ENCODE data around the gene C1orf210. TPM values are rescaled to one million over a fixed set of nuclear protein-coding genes. Genes with fewer than 3 reads are reported as not detected.

Gene C1orf210
- total and polyA plus RNA-seq, 2 of the 13 experiments (the other 11 are each of a cell fraction or from before 2014, with no cell fraction given): 0.49 to 5.1 TPM

DNA sequence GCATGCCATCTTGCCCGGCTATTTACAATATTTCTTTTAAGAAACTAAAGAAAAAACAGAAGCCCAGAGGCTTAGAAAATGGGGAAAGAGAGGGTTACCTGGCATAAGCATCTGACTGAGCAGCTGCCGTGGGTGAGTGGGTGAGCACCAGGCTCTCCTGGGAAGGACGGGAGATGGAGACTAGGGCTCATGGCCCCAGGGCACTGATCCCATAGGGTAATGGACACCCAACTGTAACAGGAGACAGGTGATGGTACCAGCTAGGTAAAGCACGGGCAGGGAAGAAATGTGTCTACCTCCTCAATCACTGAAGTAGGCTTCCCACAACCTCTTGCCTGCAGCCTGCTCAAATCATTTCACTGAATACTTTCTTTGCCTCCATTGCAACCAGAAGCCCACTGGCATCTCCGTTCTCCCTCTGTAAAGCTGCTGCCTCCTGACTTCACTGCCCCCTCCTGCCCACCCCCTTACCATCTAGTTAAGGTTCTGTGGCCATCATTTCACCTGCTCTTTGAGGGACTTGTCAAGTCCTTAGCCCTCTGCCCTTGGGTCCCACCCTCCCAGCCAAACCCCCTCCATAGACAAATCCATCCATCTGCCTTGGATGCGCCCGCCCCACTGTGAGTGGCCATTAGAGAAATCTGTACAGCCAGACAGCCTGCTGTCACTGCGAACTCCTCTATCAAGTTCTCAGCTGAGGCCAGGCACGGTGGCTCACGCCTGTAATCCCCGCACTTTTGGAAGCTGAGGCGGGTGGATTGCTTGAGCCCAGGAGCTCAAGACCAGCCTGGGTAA, 9.4 kb downstream of the C1orf210 start:
- intact Hi-C loops (cut with micrococcal nuclease; ENCODE audit: unreplicated experiment): loop anchor here (2.0 kb wide), 1 partner anchor 65 kb away; no protein-coding TSS in a partner anchor
- DNase-seq (ENCODE audit: low spot score) (no peak), ATAC-seq (peak; percentile 21), FAIRE-seq (no peak)
- CTCF ChIA-PET (ENCODE audit: low intra/inter-chr PET ratio, low total read pairs): no interaction called here
- peak overlapping the region; percentile 53 for H3K27ac ChIP-seq (ENCODE audit: extremely low read length, insufficient read depth, low read length)
- POLR2A ChIA-PET: interaction anchor here (1.2 to 2.8 kb wide), 5 partner anchors 9 to 352 kb away, joined by 3 to 35 read pairs (median 7); partner anchors contain the start of genes C1orf210 and CDC20
- in situ Hi-C loops (cut with HindIII; ENCODE audit: extremely low pct_ligation_motif_present, low pct_unique_long_range_greater_than_20kb): no loop called here
- H2AFZ ChIP-seq (ENCODE audit: low read length): no peak overlapping the region
- no TSS peak for BruUV-seq (replicated peaks)
- H3K79me2 ChIP-seq (ENCODE audit: insufficient read depth, low read length): no peaks in the 10 kb centered on the region
- peaks cover 76% of the 10 kb centered on the region for H3K4me1 ChIP-seq (ENCODE audit: insufficient read depth, low read length)
- H3K4me3 ChIP-seq (replicated peaks in 1 of 3; ENCODE audit: insufficient read depth in 1 of 3, low read depth in 2 of 3, low read length in 3 of 3): peak overlapping the region; percentile 17 to 55 (median 30); a peak in 4 of 6 replicates
- peak overlapping the region; percentile 8; the same call in 1 of the 2 replicates for H3K9ac ChIP-seq (ENCODE audit: insufficient read depth, low read depth, low read length)
- no peak for TF ChIP-seq HOXA5 (CRISPR knock-in tag; IDR thresholded peaks at IDR 0.05)
- TF ChIP-seq PHF20 (CRISPR knock-in tag; IDR thresholded peaks at IDR 0.05): no peak
- no peak for TF ChIP-seq FOXK1 (CRISPR knock-in tag; IDR thresholded peaks at IDR 0.05; ENCODE audit: borderline replicate concordance, low read depth)
- TF ChIP-seq KDM3A (CRISPR knock-in tag; IDR thresholded peaks at IDR 0.05; ENCODE audit: low read depth): no peak
- TF ChIP-seq, protein P1, sequence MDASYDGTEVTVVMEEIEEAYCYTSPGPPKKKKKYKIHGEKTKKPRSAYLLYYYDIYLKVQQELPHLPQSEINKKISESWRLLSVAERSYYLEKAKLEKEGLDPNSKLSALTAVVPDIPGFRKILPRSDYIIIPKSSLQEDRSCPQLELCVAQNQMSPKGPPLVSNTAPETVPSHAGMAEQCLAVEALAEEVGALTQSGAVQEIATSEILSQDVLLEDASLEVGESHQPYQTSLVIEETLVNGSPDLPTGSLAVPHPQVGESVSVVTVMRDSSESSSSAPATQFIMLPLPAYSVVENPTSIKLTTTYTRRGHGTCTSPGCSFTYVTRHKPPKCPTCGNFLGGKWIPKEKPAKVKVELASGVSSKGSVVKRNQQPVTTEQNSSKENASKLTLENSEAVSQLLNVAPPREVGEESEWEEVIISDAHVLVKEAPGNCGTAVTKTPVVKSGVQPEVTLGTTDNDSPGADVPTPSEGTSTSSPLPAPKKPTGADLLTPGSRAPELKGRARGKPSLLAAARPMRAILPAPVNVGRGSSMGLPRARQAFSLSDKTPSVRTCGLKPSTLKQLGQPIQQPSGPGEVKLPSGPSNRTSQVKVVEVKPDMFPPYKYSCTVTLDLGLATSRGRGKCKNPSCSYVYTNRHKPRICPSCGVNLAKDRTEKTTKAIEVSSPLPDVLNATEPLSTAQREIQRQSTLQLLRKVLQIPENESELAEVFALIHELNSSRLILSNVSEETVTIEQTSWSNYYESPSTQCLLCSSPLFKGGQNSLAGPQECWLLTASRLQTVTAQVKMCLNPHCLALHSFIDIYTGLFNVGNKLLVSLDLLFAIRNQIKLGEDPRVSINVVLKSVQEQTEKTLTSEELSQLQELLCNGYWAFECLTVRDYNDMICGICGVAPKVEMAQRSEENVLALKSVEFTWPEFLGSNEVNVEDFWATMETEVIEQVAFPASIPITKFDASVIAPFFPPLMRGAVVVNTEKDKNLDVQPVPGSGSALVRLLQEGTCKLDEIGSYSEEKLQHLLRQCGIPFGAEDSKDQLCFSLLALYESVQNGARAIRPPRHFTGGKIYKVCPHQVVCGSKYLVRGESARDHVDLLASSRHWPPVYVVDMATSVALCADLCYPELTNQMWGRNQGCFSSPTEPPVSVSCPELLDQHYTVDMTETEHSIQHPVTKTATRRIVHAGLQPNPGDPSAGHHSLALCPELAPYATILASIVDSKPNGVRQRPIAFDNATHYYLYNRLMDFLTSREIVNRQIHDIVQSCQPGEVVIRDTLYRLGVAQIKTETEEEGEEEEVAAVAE (CRISPR knock-in tag; IDR thresholded peaks at IDR 0.05; ENCODE audit: borderline replicate concordance): no peak
- TF ChIP-seq ZNF772 (CRISPR knock-in tag; IDR thresholded peaks at IDR 0.05): no peak
- TF ChIP-seq ZNF766 (CRISPR knock-in tag; IDR thresholded peaks at IDR 0.05; ENCODE audit: borderline replicate concordance): no peak
- TF ChIP-seq BRD4 (CRISPR knock-in tag; IDR thresholded peaks at IDR 0.05): no peak
- TF ChIP-seq U2AF2 (IDR thresholded peaks at IDR 0.05; ENCODE audit: low read depth, low read length): no peak
- no peak for TF ChIP-seq FOXC1 (CRISPR knock-in tag; IDR thresholded peaks at IDR 0.05; ENCODE audit: borderline replicate concordance)
- TF ChIP-seq MAF1 (CRISPR knock-in tag; IDR thresholded peaks at IDR 0.05; ENCODE audit: borderline replicate concordance): no peak
- TF ChIP-seq, protein P2, sequence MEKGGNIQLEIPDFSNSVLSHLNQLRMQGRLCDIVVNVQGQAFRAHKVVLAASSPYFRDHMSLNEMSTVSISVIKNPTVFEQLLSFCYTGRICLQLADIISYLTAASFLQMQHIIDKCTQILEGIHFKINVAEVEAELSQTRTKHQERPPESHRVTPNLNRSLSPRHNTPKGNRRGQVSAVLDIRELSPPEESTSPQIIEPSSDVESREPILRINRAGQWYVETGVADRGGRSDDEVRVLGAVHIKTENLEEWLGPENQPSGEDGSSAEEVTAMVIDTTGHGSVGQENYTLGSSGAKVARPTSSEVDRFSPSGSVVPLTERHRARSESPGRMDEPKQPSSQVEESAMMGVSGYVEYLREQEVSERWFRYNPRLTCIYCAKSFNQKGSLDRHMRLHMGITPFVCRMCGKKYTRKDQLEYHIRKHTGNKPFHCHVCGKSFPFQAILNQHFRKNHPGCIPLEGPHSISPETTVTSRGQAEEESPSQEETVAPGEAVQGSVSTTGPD (CRISPR knock-in tag; IDR thresholded peaks at IDR 0.05): no peak
- TF ChIP-seq CCAR2 (optimal IDR thresholded peaks at IDR 0.05; ENCODE audit: low read depth, low read length): no peak
- TF ChIP-seq SIX1 (CRISPR knock-in tag; IDR thresholded peaks at IDR 0.05; ENCODE audit: borderline replicate concordance): no peak
- no peak for TF ChIP-seq STAT5B (CRISPR knock-in tag; IDR thresholded peaks at IDR 0.05)
- TF ChIP-seq ZNF558 (CRISPR knock-in tag; IDR thresholded peaks at IDR 0.05; ENCODE audit: borderline replicate concordance): no peak
- TF ChIP-seq SIN3A (IDR thresholded peaks at IDR 0.05; ENCODE audit: borderline replicate concordance, low read depth, low read length): no peak
- H3K27me3 ChIP-seq (ENCODE audit: control insufficient read depth in 1 of 2, insufficient read depth in 2 of 2, low read length in 2 of 2): no peaks in the 10 kb centered on the region; a peak in 1 of 5 replicates
- H3K4me2 ChIP-seq (ENCODE audit: low read depth, low read length): peak overlapping the region; percentile 77
- H3K9me3 ChIP-seq (ENCODE audit: low read length): no peaks in the 10 kb centered on the region
- H3K36me3 ChIP-seq (replicated peaks in 1 of 2; ENCODE audit: control insufficient read depth in 1 of 2, insufficient read depth in 2 of 2, low read length in 2 of 2): no peaks in the 10 kb centered on the region
- H4K20me1 ChIP-seq (ENCODE audit: insufficient read depth, low read length): no peaks in the 10 kb centered on the region
- WGBS (ENCODE audit: low lambda C conversion rate): 65% methylated on average over 12 of the region's 12 CpGs
